ENCODE measurements around the gene PTPRF.

Gene PTPRF

GRCh38 chr1:43577655-43578542 lies 47.2 kb downstream of the PTPRF start:
- TF ChIP-seq, protein P1, sequence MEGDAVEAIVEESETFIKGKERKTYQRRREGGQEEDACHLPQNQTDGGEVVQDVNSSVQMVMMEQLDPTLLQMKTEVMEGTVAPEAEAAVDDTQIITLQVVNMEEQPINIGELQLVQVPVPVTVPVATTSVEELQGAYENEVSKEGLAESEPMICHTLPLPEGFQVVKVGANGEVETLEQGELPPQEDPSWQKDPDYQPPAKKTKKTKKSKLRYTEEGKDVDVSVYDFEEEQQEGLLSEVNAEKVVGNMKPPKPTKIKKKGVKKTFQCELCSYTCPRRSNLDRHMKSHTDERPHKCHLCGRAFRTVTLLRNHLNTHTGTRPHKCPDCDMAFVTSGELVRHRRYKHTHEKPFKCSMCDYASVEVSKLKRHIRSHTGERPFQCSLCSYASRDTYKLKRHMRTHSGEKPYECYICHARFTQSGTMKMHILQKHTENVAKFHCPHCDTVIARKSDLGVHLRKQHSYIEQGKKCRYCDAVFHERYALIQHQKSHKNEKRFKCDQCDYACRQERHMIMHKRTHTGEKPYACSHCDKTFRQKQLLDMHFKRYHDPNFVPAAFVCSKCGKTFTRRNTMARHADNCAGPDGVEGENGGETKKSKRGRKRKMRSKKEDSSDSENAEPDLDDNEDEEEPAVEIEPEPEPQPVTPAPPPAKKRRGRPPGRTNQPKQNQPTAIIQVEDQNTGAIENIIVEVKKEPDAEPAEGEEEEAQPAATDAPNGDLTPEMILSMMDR (IDR thresholded peaks at IDR 0.05): no peak
- DNase-seq (ENCODE audit: low spot score): no peak
- Histone ChIP-seq H3K4me3 (no peak overlapping the region), H3K27ac (no peak overlapping the region)

- no peak for DNase-seq (ENCODE audit: low spot score)
- Histone ChIP-seq H3K27ac (no peak overlapping the region), H3K4me3 (no peak overlapping the region)
- TF ChIP-seq, protein P1 (IDR thresholded peaks at IDR 0.05): no peak
Observed at GRCh38 chr1:43580039-43580438, 49.4 kb downstream of the PTPRF start.

DNA sequence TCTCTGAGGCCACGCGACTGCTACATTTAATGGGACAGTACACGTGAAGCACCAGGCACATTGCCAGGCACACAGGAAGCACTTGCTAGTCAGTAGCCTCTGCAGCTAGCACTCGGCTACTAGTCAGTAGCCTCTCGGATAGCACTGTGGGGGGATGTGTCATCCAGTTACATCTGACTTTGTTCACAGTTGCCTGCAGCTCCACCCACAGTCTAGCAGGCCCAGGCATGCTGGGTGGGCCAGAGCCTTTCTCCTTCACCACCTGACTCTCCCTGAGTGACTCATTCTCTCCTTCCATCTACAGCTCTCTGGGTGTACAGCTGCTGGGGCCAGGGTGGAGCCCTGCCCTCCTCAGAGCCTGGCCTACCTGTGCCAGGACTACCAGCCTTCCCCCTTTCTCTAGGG lies 51.5 kb downstream of the PTPRF start:
- Histone ChIP-seq H3K27ac (no peak overlapping the region), H3K4me3 (no peak overlapping the region)
- DNase-seq (ENCODE audit: low spot score): no peak
- TF ChIP-seq, protein P1 (IDR thresholded peaks at IDR 0.05): no peak

GRCh38 chr1:43583058-43583457 lies 52.4 kb downstream of the PTPRF start:
- Histone ChIP-seq H3K27ac (no peak overlapping the region), H3K4me3 (no peak overlapping the region)
- TF ChIP-seq, protein P1 (IDR thresholded peaks at IDR 0.05): no peak
- no peak for DNase-seq (ENCODE audit: low spot score)

DNA sequence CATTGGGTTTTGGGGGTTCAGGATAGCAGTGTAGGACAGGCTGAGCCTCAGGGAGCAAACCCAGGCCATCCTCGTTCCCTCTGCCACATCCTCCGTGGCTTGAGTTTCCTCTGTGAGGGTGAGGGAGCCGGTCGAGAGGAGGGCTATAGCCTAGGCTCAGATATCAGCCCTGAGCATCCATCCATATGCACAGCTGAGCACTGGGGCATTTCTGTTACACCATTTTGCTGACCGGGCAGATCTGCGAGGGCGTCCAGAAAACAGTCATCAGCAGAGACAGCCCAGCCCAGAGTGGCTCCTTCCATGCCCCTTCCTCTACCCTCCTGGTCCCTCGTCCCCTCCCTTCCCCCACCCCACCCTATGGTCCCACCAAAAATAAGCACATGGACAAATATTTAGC lies 53.5 kb downstream of the PTPRF start:
- no peak for DNase-seq (ENCODE audit: low spot score)
- TF ChIP-seq, protein P1 (IDR thresholded peaks at IDR 0.05): no peak
- Histone ChIP-seq H3K4me3 (no peak overlapping the region), H3K27ac (no peak overlapping the region)

DNA sequence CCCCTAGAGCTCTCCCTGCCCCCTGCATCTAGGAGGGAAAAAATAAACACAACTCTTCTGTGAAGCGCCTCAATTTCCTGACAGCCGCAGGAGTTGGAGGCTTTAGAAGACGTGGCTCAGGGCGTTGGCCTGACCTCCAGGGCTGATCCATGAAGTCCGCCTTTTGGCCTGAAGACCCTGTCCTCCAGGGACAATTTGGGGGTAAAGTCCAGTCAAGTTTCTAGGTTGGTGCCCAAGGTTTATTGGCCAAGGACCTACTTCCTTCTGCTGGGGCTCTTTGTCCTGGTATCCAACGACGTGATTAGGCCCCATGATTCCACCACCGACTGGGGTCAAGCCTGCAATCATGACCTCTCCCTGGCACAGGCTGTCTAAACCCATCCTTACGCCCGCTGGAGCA lies 54.9 kb downstream of the PTPRF start:
- DNase-seq (ENCODE audit: low spot score): no peak
- Histone ChIP-seq H3K27ac (no peak overlapping the region), H3K4me3 (no peak overlapping the region)
- TF ChIP-seq, protein P1 (IDR thresholded peaks at IDR 0.05): no peak

- H3K27ac ChIP-seq: no peak overlapping the region
- TF ChIP-seq, protein P1 (IDR thresholded peaks at IDR 0.05): no peak
- no peak overlapping the region for H3K4me3 ChIP-seq
- no peak for DNase-seq (ENCODE audit: low spot score)
Observed at GRCh38 chr1:43586136-43586731, 55.6 kb downstream of the PTPRF start.

All from coronary artery (tissue), 2 donors.